ENCODE measurements around the gene CPAMD8.
"Not testable (repeated sequence)": the region's sequence is repeated elsewhere in the genome, so short reads cannot be mapped to it uniquely, and the experiment has no call there.

CPAMD8 gene

DNA sequence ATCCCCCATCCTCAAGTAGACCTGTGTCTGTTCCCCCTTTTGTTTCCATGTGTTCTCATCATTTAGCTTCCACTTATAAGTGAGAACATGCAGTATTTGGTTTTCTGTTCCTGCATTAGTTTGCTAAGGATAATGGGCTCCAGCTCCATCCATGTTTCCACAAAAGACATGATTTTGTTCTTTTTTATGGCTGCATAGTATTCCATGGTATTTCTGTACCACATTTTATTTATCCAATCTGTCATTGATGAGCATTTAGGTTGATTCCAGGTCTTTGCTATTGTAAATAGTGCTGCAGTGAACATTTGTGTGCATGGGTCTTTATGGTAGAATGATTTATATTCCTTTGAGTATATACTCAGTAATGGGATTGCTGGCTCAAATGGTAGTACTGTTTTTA is 68.3 kb downstream of the CPAMD8 start:
- H3K9me3 ChIP-seq (ENCODE audit: low read length); H3K27ac ChIP-seq (ENCODE audit: low read depth, low read length); H3K27me3 ChIP-seq (ENCODE audit: control insufficient read depth in 1 of 2, insufficient read depth in 2 of 2, low read length in 2 of 2); H3K4me3 ChIP-seq (ENCODE audit: low read depth in 1 of 2, low read length in 2 of 2); H3K36me3 ChIP-seq (ENCODE audit: insufficient read depth, low read length); H3K4me1 ChIP-seq (ENCODE audit: insufficient read depth, low read length); H3K9ac ChIP-seq (ENCODE audit: low read length): not testable (repeated sequence)

GRCh38 chr19:16957855-16958254 is 68.8 kb downstream of the CPAMD8 start:
- Histone ChIP-seq H3K27me3 (ENCODE audit: control insufficient read depth in 1 of 2, insufficient read depth in 2 of 2, low read length in 2 of 2) (no peaks in the 10 kb centered on the region), H3K4me1 (ENCODE audit: insufficient read depth, low read length) (no peaks in the 10 kb centered on the region), H3K9ac (ENCODE audit: low read length) (no peak overlapping the region), H3K4me3 (ENCODE audit: low read depth in 1 of 2, low read length in 2 of 2) (no peak overlapping the region), H3K27ac (ENCODE audit: low read depth, low read length) (no peak overlapping the region), H3K36me3 (ENCODE audit: insufficient read depth, low read length) (no peaks in the 10 kb centered on the region), H3K9me3 (ENCODE audit: low read length) (no peaks in the 10 kb centered on the region)

DNA sequence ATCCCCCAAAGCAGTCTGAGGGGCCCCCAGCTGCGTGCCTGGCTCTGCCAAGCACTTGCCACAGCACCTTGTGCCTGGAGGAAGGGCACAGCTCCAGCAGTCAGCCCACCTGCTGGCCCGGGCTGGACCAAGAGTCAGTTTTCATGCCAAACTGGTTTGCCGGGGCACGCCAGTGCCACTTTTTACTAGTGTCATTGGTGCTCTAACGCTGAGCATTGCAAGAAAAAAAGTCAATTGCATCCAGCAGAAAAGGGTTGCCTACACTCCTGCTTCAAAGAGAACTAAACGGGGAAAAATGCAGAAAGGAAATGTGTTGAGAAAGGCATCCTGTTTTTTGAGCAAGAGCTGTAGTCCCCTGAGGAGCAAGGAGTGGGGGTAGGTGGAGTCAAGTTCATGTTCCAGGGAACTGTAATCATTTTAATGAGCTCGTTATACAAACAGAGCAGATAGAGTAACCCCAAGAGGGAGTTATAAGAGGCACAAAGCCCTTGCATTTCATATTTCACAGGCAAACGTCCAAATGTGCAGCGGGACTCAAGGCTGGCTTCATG is 69.4 kb downstream of the CPAMD8 start:
- H3K27ac ChIP-seq (ENCODE audit: low read depth, low read length) = no peak overlapping the region

GRCh38 chr19:16955161-16955560 is 71.4 kb downstream of the CPAMD8 start:
- Histone ChIP-seq H3K4me3 (ENCODE audit: low read depth in 1 of 2, low read length in 2 of 2) (no peak overlapping the region), H3K4me1 (ENCODE audit: insufficient read depth, low read length) (no peaks in the 10 kb centered on the region), H3K27me3 (ENCODE audit: control insufficient read depth in 1 of 2, insufficient read depth in 2 of 2, low read length in 2 of 2) (peaks cover 0 to 3% of the 10 kb centered on the region in 2 donors), H3K9me3 (ENCODE audit: low read length) (no peaks in the 10 kb centered on the region), H3K36me3 (ENCODE audit: insufficient read depth, low read length) (no peaks in the 10 kb centered on the region), H3K27ac (ENCODE audit: low read depth, low read length) (no peak overlapping the region), H3K9ac (ENCODE audit: low read length) (no peak overlapping the region)

More for the DNA sequence above, 69.4 kb downstream of the CPAMD8 start:
- Histone ChIP-seq H3K27me3 (ENCODE audit: control insufficient read depth in 1 of 2, insufficient read depth in 2 of 2, low read length in 2 of 2) (no peaks in the 10 kb centered on the region), H3K4me1 (ENCODE audit: insufficient read depth, low read length) (no peaks in the 10 kb centered on the region), H3K9ac (ENCODE audit: low read length) (no peak overlapping the region), H3K4me3 (ENCODE audit: low read depth in 1 of 2, low read length in 2 of 2) (no peak overlapping the region), H3K36me3 (ENCODE audit: insufficient read depth, low read length) (no peaks in the 10 kb centered on the region), H3K9me3 (ENCODE audit: low read length) (no peaks in the 10 kb centered on the region)

DNA sequence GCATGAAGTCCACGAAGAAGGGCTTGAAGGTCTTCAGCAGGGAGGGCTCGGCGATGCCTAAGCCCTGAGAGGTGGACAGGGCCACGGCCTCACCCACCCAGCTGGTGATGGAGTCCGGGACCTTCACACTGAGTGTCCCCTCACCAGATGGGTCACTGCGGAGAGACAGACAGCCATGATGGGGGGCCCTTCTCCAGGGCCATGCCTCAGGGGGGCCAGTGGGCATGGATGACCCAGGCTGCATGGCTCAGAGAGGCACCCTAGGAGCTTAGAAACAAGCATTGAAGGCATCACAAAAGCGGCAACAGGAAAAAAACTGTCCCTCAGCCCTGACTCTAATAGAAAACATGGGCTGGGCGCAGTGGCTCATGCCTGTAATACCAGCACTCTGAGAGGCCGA is 74.6 kb downstream of the CPAMD8 start:
- Histone ChIP-seq H3K27ac (ENCODE audit: low read depth, low read length) (no peak overlapping the region), H3K4me1 (ENCODE audit: insufficient read depth, low read length) (no peaks in the 10 kb centered on the region), H3K9me3 (ENCODE audit: low read length) (no peaks in the 10 kb centered on the region), H3K27me3 (ENCODE audit: control insufficient read depth in 1 of 2, insufficient read depth in 2 of 2, low read length in 2 of 2) (peaks cover 0 to 3% of the 10 kb centered on the region in 2 donors), H3K36me3 (ENCODE audit: insufficient read depth, low read length) (no peaks in the 10 kb centered on the region), H3K4me3 (ENCODE audit: low read depth in 1 of 2, low read length in 2 of 2) (no peak overlapping the region), H3K9ac (ENCODE audit: low read length) (no peak overlapping the region)

GRCh38 chr19:16951529-16951928 is 75.1 kb downstream of the CPAMD8 start:
- Histone ChIP-seq H3K4me3 (ENCODE audit: low read depth in 1 of 2, low read length in 2 of 2) (no peak overlapping the region), H3K4me1 (ENCODE audit: insufficient read depth, low read length) (no peaks in the 10 kb centered on the region), H3K36me3 (ENCODE audit: insufficient read depth, low read length) (no peaks in the 10 kb centered on the region), H3K27me3 (ENCODE audit: control insufficient read depth in 1 of 2, insufficient read depth in 2 of 2, low read length in 2 of 2) (peaks cover 0 to 3% of the 10 kb centered on the region in 2 donors), H3K9me3 (ENCODE audit: low read length) (no peaks in the 10 kb centered on the region), H3K9ac (ENCODE audit: low read length) (no peak overlapping the region), H3K27ac (ENCODE audit: low read depth, low read length) (no peak overlapping the region)

- H3K4me3 ChIP-seq (ENCODE audit: low read depth in 1 of 2, low read length in 2 of 2) = no peak overlapping the region
- no peak overlapping the region for H3K27ac ChIP-seq (ENCODE audit: low read depth, low read length)
- no peaks in the 10 kb centered on the region for H3K4me1 ChIP-seq (ENCODE audit: insufficient read depth, low read length)
- H3K9ac ChIP-seq (ENCODE audit: low read length) = no peak overlapping the region
- no peaks in the 10 kb centered on the region for H3K9me3 ChIP-seq (ENCODE audit: low read length)
- H3K36me3 ChIP-seq (ENCODE audit: insufficient read depth, low read length) = no peaks in the 10 kb centered on the region
- H3K27me3 ChIP-seq (ENCODE audit: control insufficient read depth in 1 of 2, insufficient read depth in 2 of 2, low read length in 2 of 2) = peaks cover 0 to 3% of the 10 kb centered on the region in 2 donors
Observed at GRCh38 chr19:16949496-16950023, 77.0 kb downstream of the CPAMD8 start.

GRCh38 chr19:16946951-16947940 is 79.4 kb downstream of the CPAMD8 start:
- Histone ChIP-seq H3K9me3 (ENCODE audit: low read length) (no peaks in the 10 kb centered on the region), H3K27ac (ENCODE audit: low read depth, low read length) (no peak overlapping the region), H3K9ac (ENCODE audit: low read length) (no peak overlapping the region), H3K4me3 (ENCODE audit: low read depth in 1 of 2, low read length in 2 of 2) (no peak overlapping the region), H3K4me1 (ENCODE audit: insufficient read depth, low read length) (no peaks in the 10 kb centered on the region), H3K27me3 (ENCODE audit: control insufficient read depth in 1 of 2, insufficient read depth in 2 of 2, low read length in 2 of 2) (peaks cover 0 to 3% of the 10 kb centered on the region in 2 donors), H3K36me3 (ENCODE audit: insufficient read depth, low read length) (no peaks in the 10 kb centered on the region)

- no peak overlapping the region for H3K9ac ChIP-seq (ENCODE audit: low read length)
- H3K36me3 ChIP-seq (ENCODE audit: insufficient read depth, low read length) = no peaks in the 10 kb centered on the region
- H3K9me3 ChIP-seq (ENCODE audit: low read length) = no peaks in the 10 kb centered on the region
- H3K27ac ChIP-seq (ENCODE audit: low read depth, low read length) = no peak overlapping the region
- H3K4me3 ChIP-seq (ENCODE audit: low read depth in 1 of 2, low read length in 2 of 2) = no peak overlapping the region
- no peaks in the 10 kb centered on the region for H3K27me3 ChIP-seq (ENCODE audit: control insufficient read depth in 1 of 2, insufficient read depth in 2 of 2, low read length in 2 of 2)
- H3K4me1 ChIP-seq (ENCODE audit: insufficient read depth, low read length) = no peaks in the 10 kb centered on the region
Observed at GRCh38 chr19:16945762-16946465, 80.7 kb downstream of the CPAMD8 start.

- H3K27me3 ChIP-seq (ENCODE audit: control insufficient read depth in 1 of 2, insufficient read depth in 2 of 2, low read length in 2 of 2) = no peaks in the 10 kb centered on the region
- no peaks in the 10 kb centered on the region for H3K4me1 ChIP-seq (ENCODE audit: insufficient read depth, low read length)
- no peaks in the 10 kb centered on the region for H3K36me3 ChIP-seq (ENCODE audit: insufficient read depth, low read length)
- no peaks in the 10 kb centered on the region for H3K9me3 ChIP-seq (ENCODE audit: low read length)
- H3K27ac ChIP-seq (ENCODE audit: low read depth, low read length) = no peak overlapping the region
- H3K4me3 ChIP-seq (ENCODE audit: low read depth in 1 of 2, low read length in 2 of 2) = no peak overlapping the region
- no peak overlapping the region for H3K9ac ChIP-seq (ENCODE audit: low read length)
Observed at GRCh38 chr19:16945364-16945714, 81.3 kb downstream of the CPAMD8 start.

DNA sequence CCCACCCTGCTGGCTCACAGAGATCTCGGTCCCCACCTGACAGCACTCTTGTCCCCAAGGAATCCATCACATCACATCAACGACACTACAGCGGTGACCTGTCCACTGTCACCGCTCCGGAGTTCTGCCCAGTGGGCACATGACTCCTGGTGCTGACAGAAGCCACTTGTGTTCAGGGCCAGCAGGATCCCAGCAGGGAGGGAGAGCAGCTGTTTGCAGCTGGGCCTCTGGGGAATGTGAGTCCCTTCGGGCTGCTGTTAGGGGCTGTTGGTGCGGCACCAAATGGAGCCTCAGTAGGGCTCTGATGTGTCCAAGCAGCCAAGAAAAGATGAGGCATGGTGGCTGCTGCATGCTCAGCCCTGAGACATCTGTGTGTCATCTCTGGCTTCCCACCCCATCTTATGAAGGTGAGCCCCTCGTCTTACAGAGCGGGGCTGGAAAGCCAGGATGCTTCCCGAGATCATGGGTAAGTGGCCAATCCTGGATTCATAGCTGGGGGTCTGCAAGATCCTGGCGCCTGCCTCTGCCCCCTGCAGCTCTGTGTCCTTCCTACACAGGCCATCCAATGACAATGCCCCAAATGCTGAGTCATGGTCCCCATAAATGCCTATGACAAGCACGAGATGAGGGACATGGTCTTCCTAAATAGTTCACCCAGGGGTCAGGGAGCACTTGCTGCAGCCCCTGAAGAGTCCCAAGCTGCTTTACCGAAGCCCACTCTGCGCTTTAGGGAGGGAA is 81.8 kb downstream of the CPAMD8 start:
- Histone ChIP-seq H3K9ac (ENCODE audit: low read length) (no peak overlapping the region), H3K4me1 (ENCODE audit: insufficient read depth, low read length) (no peaks in the 10 kb centered on the region), H3K4me3 (ENCODE audit: low read depth in 1 of 2, low read length in 2 of 2) (no peak overlapping the region), H3K36me3 (ENCODE audit: insufficient read depth, low read length) (no peaks in the 10 kb centered on the region), H3K27ac (ENCODE audit: low read depth, low read length) (no peak overlapping the region), H3K27me3 (ENCODE audit: control insufficient read depth in 1 of 2, insufficient read depth in 2 of 2, low read length in 2 of 2) (no peaks in the 10 kb centered on the region), H3K9me3 (ENCODE audit: low read length) (no peaks in the 10 kb centered on the region)
